Uterus (tissue), 4 donors: Measurements from ENCODE around the gene NYAP1. TPM values are rescaled to one million over a fixed set of nuclear protein-coding genes. Genes with fewer than 3 reads are reported as not detected.

Source experiments
- DNase-seq, 2 donors: peaks; one replicate each; pipeline ENCODE4 v3.0.0-alpha.2; 2019 to 2020
- H3K27ac ChIP-seq, 2 donors: fragments of 200-600 bp; sonication (generic); 1 replicate in 1 of 2; 2 replicates in 1 of 2; pipeline ENCODE4 v1.5.1; 2016 to 2018
- H3K27me3 ChIP-seq, 2 donors: fragments of 200-600 bp; sonication (generic); one replicate each; pipeline ENCODE4 v1.5.1; 2018 to 2019; ENCODE audit warnings: control low read depth in 1 of 2
- H3K36me3 ChIP-seq, 2 donors: fragments of 200-600 bp; sonication (generic); one replicate each; pipeline ENCODE4 v1.5.1; 2019; ENCODE audit warnings: control low read depth in 1 of 2
- H3K4me1 ChIP-seq, 2 donors: fragments of 200-600 bp; sonication (generic); one replicate each; pipeline ENCODE4 v1.5.1; 2018 to 2019; ENCODE audit warnings: control low read depth in 1 of 2
- H3K4me3 ChIP-seq, 2 donors: fragments of 200-600 bp; sonication (generic); 1 replicate in 1 of 2; 2 replicates in 1 of 2; pipeline ENCODE4 v1.5.1; 2018 to 2019; ENCODE audit warnings: mild to moderate bottlenecking in 1 of 2
- H3K9me3 ChIP-seq, 2 donors: fragments of 200-600 bp; sonication (generic); one replicate each; pipeline ENCODE4 v1.5.1; 2019; ENCODE audit warnings: control low read depth in 1 of 2
- POLR2A ChIP-seq, 2 donors: fragments of 450-650 bp; IDR thresholded peaks; one replicate each; pipeline ENCODE4 v1.6.1; 2016; ENCODE audit warnings: antibody characterized with exemption in 2 of 2, mild to moderate bottlenecking in 1 of 2, moderate library complexity in 1 of 2
- intact Hi-C: fragments of 100-400 bp; cut with DNase I; formaldehyde crosslinking; loops from one replicate; pipeline ENCODE4 v1.15.1; 2023; ENCODE audit warnings: low total_unique reads
- total RNA-seq, 4 donors: library from RNA; depleted of rRNA in 3 of 4; stranded (reverse); fragments of >200 nt in 3 of 4; gene quantifications; one replicate each; pipeline versions ENCODE4 v1.1.0 to v1.2.4, GENCODE V29; 2014 to 2023
- TF ChIP-seq, protein P1 (sequence below), 4 experiments: fragments of 200-600 bp in 2 of 4; fragments of 450-650 bp in 2 of 4; sonication (generic) in 2 of 4; IDR thresholded peaks; one replicate each; pipeline ENCODE4 v1.5.1; 2016 to 2019; ENCODE audit warnings: antibody characterized with exemption in 4 of 4, mild to moderate bottlenecking in 2 of 4, moderate library complexity in 1 of 4
- donor health status: DM: yes; HTN: yes; CAD: no.

Gene NYAP1
- total RNA-seq, 4 donors from 2014 or later: 0.29 to 6.5 (median 2.4) TPM

DNA sequence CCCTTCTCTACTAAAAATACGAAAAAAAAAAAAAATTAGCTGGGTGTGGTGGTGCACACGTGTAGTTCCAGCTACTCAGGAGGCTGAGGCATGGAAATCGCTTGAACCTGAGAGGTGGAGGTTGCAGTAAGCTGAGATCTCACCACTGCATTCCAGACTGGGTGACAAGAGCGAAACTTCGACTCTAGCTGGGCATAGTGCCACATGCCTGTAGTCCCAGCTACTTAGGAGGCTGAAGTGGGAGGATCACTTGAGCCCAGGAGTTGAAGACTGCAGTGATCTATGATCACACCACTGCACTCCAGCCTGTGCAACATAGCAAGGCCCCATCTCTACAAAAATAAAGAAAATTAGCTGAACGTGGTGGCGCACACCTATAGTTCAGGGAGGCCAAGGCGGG is 18.4 kb upstream of the NYAP1 start:
- Histone ChIP-seq H3K4me3 (no peak overlapping the region), H3K9me3 (no peaks in the 10 kb centered on the region), H3K27me3 (no peaks in the 10 kb centered on the region), H3K27ac (peak overlapping the region in 1 of 2 donors; percentile 75), H3K4me1 (peaks cover 0 to 10% of the 10 kb centered on the region in 2 donors), H3K36me3 (no peaks in the 10 kb centered on the region)
- TF ChIP-seq, protein P1, sequence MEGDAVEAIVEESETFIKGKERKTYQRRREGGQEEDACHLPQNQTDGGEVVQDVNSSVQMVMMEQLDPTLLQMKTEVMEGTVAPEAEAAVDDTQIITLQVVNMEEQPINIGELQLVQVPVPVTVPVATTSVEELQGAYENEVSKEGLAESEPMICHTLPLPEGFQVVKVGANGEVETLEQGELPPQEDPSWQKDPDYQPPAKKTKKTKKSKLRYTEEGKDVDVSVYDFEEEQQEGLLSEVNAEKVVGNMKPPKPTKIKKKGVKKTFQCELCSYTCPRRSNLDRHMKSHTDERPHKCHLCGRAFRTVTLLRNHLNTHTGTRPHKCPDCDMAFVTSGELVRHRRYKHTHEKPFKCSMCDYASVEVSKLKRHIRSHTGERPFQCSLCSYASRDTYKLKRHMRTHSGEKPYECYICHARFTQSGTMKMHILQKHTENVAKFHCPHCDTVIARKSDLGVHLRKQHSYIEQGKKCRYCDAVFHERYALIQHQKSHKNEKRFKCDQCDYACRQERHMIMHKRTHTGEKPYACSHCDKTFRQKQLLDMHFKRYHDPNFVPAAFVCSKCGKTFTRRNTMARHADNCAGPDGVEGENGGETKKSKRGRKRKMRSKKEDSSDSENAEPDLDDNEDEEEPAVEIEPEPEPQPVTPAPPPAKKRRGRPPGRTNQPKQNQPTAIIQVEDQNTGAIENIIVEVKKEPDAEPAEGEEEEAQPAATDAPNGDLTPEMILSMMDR (IDR thresholded peaks at IDR 0.05): no peak
- DNase-seq: no peak
- intact Hi-C loops: loop anchor here (10.0 kb wide), 1 partner anchor 220 kb away; no protein-coding TSS in a partner anchor

DNA sequence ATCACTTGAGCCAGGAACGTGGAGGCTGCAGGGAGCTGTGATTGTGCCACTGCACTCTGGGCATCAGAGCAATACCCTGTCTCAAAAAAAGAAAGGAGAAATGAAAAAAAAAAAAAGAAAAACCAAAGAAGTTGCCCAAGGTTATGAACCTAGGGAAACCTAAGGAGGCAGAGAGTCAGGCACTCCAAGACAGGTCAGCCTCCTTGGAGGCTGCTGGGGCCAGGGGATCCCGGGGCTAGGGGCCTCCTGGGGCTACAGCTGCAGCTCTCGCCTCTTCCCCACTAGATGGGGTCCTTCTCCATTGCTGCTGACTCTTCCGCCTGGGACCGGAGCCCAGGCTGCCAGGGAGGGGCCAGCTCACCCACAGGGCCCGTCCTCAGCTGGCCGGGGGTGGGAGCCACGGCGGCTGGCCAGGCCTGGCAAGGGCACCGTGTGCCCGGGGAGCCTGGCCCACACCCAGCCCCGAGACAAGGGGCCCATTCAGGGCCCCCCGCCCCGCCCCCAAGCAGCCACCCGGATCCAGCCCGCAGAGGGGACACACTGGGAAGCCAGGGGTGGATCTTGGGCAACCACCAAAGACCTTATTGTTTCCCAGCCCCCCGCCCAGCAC is 17.9 kb upstream of the NYAP1 start:
- TF ChIP-seq, protein P1 (IDR thresholded peaks at IDR 0.05): peak; percentile 71 to 81 (median 74)
- no peak for TF ChIP-seq POLR2A (IDR thresholded peaks at IDR 0.05)
- Histone ChIP-seq H3K9me3 (no peaks in the 10 kb centered on the region), H3K27me3 (no peaks in the 10 kb centered on the region), H3K36me3 (no peaks in the 10 kb centered on the region), H3K4me3 (no peak overlapping the region), H3K27ac (peak overlapping the region; percentile 70 to 75), H3K4me1 (peaks cover 0 to 10% of the 10 kb centered on the region in 2 donors)
- peak; percentile 73 to 78 for DNase-seq
- intact Hi-C loops: loop anchor here (10.0 kb wide), 1 partner anchor 219 kb away; no protein-coding TSS in a partner anchor

DNA sequence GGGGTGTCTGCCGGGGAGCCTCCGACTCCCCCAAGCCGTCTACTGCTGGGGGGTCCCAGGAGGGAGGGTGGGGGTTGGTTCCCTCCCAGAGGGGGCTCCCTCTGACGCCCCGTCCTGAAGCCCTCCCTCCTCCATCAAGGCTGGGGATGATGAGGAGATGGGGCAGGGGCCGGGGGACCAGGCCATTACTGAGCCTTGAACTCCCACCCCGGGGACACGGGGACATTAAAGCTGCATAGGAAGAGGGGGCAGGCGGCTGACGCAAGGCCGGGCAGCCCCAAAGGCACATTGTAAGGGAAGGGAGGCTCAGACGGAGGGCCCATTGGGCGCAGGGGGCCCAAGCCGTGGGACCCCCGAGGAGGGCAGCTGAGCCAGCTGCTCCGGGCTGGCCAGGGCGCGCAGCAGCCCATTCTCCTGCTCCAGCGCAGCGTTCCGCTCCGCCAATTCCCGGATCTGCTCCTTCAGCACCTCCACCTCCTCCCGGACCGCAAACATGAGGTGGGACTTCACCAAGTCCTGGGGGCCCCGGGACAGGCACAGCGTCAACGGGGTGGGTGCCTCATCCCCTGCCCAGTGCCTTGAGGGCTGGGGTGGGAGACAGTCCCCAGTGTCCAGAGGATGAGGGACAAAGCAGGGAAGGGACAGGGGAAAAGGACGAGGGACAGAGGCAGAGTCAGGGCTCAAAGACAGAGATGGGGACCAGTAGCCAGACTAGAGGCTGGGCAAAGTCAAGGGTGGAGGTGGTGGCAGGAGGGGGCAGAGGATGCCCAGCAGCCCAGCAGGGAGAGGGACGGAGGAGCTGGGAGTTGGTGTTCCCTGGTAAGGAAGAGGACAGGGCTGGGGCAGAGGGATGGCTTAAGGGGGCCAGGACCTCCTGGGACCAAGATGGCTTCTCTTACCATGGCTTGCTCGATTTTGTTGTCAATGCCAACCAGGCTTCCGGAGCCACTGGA is 16.8 kb upstream of the NYAP1 start:
- H3K27me3 ChIP-seq: no peaks in the 10 kb centered on the region
- H3K36me3 ChIP-seq: no peaks in the 10 kb centered on the region
- intact Hi-C loops: loop anchor here (10.0 kb wide), 1 partner anchor 218 kb away; no protein-coding TSS in a partner anchor
- H3K4me1 ChIP-seq: peaks cover 0 to 10% of the 10 kb centered on the region in 2 donors
- H3K9me3 ChIP-seq: no peaks in the 10 kb centered on the region
- H3K4me3 ChIP-seq: no peak overlapping the region
- no peak for TF ChIP-seq POLR2A (IDR thresholded peaks at IDR 0.05)
- TF ChIP-seq, protein P1 (IDR thresholded peaks at IDR 0.05): no peak
- H3K27ac ChIP-seq: peak overlapping the region; percentile 70 to 75
- no peak for DNase-seq

DNA sequence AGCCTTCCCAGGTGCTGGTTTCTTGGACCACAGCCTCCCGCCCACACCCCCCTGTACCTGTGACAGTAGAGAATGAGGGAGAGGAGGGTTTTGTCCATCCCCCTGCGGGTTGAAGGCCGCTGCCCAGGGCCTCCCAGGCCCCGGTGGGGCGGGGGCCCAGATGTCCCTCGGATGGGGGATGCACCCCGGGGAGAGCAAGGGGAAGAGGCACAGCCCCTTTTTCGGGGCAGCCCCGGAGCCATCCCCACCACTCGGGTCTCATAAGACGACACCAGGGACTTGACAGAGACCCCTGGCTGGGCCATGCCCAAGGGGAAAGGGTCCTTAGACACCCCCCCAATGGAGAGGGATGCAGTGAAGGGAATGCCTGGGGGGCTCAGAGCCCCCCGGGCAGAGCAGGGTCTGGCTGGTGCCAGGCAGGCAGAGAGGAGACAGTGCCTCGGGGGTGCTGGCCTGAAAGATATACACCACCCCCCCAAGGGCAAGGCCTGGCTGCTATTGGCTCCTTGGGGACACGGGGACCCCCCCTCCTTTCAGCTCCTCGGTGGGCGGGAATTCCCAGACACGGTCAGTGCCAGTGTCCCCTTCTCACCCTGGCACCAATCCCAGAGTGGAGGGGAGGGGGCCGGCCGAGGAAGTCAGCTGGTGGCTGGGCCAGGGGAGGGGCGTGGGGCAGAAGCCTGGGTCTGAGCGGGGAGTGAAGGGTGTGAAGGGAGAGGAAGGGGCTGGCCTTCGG is 15.9 kb upstream of the NYAP1 start:
- intact Hi-C loops: loop anchor here (10.0 kb wide), 1 partner anchor 217 kb away; no protein-coding TSS in a partner anchor
- Histone ChIP-seq H3K36me3 (no peaks in the 10 kb centered on the region), H3K4me1 (peaks cover 2 to 16% of the 10 kb centered on the region in 2 donors), H3K9me3 (no peaks in the 10 kb centered on the region), H3K27ac (peak overlapping the region in 1 of 2 donors; percentile 5), H3K4me3 (no peak overlapping the region), H3K27me3 (no peaks in the 10 kb centered on the region)
- peak in 1 of 2 donors; percentile 25 for DNase-seq
- TF ChIP-seq, protein P1 (IDR thresholded peaks at IDR 0.05): no peak
- no peak for TF ChIP-seq POLR2A (IDR thresholded peaks at IDR 0.05)
